Right lung (tissue), 5 donors: ENCODE results near the gene TINAG. TPM values are rescaled to one million over a fixed set of nuclear protein-coding genes. Genes with fewer than 3 reads are reported as not detected.
"Not testable (repeated sequence)": the region's sequence is repeated elsewhere in the genome, so short reads cannot be mapped to it uniquely, and the experiment has no call there.

Experiments
- DNase-seq, 2 donors: peaks; one replicate each; pipeline ENCODE4 v3.0.0-alpha.2; 2013
- polyA plus RNA-seq, 5 donors: library from polyadenylated mRNA; unstranded; fragments of 120-200 nt; gene quantifications; one replicate each; pipeline versions ENCODE4 v1.2.1 to v1.2.3, GENCODE V29; 2013; ENCODE audit warnings: inconsistent platforms in 1 of 5, low replicate concordance in 1 of 5; ENCODE audit not compliant: insufficient read length in 5 of 5, insufficient read depth in 1 of 5

TINAG gene
- polyA plus RNA-seq, 5 donors, result 0.12 TPM; not detected in 4

DNA sequence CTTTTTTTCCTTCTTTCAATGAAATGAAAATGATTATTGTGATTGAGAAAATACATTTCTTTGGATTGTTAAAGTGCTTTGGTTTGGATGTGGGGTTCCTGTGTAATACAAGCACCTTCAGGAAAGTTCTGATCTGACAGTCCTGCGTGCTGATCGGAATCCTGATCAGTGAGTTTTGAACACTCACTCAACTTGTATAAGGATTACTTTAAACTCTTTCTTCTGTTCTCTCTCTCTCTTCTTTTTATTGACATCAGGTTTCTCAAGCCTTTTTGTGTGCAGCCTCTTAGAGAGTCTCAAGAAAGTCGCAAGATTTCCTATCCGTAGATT is 710 bp downstream of the TINAG start:
- no peak for DNase-seq

DNA sequence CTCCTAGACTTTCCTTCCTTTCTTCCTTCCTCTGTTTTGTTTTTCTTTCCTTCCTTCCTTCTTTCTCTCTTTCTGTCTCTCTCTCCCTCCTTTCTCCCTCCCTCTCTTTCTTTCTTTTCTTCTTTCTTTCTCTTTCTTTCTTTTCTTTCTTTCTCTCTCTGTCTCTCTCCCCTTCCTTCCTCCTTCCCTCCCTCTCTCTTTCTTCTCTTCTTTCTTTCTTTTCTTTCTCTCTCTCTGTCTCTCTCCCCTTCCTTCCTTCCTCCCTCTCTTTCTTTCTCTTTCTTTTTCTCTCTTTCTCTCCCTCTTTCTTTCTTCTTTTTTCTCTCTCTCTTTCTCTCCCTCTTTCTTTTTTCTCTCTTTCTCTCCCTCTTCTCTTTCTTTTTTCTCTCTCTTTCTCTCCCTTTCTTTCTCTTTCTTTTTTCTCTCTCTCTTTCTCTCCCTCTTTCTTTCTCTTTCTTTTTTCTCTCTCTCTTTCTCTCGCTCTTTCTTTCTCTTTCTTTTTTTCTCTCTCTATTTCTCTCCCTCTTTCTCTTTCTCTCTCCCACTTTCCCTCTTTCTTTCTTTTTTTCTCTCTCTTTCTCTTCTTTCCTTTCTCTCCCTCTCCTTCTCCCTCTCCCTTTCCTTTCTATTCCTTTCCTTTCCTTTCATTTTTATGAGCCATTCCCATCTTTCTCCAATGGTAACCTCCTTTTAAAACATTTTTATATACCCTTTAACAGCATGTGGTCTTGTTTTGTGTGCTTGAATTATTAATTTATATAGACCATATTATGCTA is 2.3 kb downstream of the TINAG start:
- DNase-seq, result no peak

DNA sequence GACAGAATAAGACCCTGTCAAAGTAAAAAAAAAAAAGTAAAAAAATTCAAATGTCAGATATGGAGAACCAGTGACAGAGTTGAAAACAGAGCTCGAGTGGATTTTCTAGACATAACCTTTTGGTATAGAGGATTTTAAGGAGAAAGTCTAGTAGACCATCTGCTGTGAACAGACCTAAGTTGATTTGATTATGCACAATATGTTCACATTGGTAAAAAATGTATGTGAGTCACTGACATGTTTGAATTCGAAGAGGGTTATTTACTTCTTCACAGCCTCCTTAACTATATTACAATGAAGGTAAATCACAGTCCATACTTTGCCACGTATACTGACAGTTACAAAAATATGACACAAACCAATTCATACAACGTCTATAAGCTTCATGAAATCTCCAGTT is 7.4 kb downstream of the TINAG start:
- no peak for DNase-seq

DNA sequence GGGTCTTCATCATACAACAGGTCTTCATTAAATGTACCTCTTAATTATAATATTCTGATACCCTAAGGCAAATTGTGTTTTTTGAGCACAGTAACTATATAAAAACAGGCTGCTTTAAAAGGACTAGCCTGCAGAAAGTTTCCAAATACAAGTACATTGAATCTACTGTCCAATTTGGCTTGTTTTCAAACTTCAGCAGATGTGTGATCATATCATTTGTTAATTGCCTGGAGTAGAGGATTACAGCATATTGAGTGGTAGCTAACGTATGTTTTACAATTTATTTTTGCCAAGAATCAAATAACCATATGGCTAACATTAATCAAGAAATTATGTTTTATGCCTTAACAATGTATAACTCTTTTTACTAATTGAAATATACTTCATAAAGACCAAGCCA is 12.6 kb downstream of the TINAG start:
- no peak for DNase-seq

DNA sequence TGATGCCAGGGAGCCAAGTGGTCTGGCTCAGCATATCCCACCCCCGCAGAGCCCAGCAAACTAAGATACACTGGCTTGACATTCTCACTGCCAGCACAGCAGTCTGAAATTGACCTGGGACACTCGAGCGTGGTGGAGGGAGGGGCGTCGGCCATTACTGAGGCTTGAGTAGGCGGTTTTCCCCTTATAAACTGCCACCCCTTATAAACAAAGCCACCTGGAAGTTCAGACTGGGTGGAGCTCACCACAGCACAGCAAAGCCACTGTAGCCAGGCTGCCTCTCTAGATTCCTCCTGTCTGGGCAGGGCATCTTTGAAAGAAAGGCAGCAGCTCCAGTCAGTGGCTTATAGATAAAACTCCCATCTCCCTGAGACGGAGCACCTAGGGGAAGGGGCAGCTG is 19.4 kb downstream of the TINAG start:
- DNase-seq, result no peak

DNA sequence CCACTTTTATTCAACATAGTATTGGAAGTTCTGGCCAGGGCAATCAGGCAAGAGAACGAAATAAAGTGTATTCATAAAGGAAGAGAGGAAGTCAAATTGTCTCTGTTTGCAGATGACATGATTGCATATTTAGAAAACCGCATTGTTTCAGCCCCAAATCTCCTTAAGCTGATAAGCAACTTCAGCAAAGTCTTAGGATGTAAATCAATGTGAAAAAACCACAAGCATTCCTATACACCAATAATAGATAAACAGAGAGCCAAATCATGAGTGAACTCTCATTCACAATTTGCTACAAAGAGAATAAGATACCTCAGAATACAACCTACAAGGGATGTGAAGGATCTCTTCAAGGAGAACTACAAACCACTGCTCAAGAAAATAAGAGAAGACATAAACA is 23.3 kb downstream of the TINAG start:
- DNase-seq, result not testable (repeated sequence)

DNA sequence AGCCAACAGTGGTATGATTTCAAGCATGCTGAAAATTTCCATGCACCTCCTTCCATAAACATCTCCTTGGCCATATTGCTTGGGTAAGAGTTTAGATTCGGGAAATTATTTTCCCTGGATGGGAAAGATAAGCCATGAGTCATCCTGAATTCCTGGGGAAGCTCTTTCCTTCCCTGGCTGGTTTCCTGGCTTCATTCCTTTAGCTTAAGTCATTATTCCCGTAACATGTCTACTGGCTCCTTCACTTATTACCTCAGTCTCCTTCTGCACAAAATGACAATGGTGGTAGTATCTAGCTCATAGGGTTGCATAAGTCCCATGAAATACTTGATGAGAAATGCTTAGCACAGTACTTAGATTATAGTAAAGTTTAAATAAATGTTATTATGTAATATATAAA is 27.6 kb downstream of the TINAG start:
- DNase-seq, result no peak

DNA sequence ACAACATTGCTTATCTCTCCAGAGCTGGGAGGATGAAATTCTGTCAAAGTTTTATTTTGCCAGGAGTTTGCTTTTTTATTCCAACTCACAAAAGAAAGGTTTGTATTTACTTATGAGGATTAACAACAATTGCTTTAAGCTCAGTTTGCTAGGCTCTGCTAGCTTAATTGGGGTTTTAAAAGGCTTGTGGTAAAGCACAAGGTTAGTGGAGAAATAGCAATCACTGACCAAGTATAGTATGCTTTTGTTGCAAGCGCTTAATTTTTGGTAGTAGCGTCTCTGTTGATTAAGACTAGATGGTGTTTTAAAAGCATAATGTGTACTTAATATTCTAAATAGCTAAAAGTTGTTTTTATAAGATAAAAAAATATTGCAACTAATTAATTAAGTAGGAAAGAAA is 45.7 kb downstream of the TINAG start:
- DNase-seq, result no peak

DNA sequence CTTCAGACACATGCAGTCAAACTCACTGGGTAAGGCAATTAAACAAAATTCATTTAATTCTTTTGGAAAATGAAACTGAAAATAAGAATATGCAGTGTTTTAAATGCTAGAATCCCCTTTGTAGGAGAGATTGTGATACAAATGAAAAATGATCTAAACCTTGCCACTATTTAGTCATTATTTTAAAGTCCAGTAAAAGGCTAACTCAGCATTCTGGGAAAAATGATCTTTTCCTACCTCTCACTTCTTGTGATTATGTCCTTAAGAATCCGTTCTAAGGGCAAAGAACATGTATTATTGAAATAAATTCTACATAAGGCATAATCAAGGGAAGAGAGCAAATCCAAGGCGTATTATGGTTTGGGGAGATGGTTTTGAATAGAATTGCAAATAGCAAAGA is 46.4 kb downstream of the TINAG start:
- DNase-seq, result no peak

DNA sequence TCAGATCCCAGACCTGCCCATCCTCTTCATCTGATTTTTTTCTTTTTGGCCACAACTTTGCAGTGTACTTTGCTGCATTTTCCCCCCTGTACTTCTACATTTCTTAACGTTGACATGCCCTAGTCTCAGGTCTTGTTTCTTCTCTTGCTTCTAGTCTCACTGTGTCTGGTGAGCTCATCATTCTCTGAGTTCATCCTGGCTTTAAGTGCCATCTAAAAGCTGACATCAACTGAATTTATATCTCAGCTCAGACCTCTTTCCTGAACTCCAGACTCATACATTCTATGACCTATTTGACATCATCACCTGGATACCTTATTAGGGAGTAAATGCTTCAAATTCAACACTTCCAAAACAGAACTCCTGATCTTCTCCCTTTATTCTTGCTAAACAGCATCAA is 48.9 kb downstream of the TINAG start:
- DNase-seq, result no peak

DNA sequence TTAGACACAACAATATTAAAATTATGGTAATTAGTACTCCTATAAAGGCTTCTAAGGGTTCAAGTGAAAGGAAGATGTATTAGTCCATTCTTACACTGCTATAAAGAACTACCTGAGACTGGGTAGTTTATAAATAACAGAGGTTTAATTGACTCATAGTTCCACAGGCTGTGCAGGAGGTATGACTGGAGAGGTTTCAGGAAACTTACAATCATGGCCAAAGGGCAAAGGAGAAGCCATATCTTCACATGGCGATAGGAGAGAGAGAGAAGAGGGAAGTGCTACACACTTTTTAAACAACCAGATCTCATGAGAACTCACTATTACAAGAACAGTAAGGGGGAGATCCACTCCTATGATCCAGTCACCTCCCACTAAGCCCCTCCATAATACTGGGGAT is 52.9 kb downstream of the TINAG start:
- DNase-seq, result no peak

DNA sequence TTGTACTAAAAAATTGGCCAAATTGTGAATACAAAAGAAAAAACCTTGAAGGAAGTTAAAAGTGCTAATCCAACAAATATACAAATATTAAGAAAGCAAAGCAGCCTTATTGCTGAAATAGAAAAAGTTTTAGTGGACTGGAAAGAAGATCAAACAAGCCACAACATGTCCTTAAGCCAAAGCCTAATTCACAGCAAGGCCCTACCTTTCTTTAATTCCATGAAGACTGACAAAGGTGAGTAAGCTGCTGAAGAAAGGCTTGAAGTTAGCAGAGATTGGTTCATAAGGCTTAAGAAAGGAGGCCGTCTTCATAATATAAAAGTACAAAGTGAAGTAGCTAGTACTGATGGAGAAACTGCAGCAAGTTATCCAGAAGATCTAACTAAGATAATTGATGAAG is 53.5 kb downstream of the TINAG start:
- DNase-seq, result no peak

DNA sequence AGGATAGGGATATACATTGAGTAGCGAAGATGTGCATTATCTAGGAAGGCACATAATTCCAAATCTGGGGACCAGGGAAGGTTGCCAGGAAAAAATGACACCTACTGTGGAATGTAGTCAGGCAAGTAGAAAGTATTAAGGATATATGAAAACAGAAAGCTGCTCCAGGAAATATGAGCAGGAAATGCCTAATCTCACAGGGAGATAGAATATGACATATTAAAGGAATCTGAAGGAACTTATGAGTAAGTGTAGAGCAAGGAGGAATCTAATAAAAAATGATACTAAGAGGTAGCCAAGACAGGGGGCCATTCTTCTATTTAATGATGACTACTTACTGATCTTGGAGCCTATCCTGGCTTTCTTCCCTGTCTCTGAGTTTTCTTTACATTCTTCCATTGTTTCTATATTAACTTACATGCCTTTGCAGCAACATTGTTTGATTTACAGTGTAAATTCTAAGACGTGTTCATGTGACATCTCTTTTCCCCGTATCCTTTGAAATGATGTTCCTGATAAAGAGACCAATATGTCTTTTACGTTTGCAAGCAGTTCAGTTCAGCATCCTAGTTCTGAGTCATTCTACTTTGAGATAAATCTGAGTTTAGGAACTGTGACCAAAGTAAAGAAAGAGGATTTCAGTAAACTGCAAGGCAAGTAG is 58.6 kb downstream of the TINAG start:
- no peak for DNase-seq

DNA sequence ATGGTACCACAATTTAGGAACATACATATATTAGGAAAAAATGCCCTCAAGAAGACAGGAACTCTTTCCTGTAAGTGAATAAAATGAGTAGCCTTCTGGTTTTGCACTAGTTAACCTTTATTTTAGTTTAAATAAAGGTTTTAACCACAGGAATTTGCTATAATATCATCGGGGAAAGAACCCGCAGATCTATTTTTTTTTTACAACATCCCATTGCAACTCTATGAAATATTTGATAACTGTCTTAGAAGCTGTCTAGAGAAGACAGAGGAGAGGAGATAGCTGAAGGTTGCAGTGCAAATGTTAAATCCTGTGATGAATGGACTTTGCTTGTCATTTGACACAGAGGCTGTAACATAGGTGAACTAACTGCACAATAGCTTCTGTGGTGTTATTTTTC is 69.5 kb downstream of the TINAG start:
- no peak for DNase-seq

DNA sequence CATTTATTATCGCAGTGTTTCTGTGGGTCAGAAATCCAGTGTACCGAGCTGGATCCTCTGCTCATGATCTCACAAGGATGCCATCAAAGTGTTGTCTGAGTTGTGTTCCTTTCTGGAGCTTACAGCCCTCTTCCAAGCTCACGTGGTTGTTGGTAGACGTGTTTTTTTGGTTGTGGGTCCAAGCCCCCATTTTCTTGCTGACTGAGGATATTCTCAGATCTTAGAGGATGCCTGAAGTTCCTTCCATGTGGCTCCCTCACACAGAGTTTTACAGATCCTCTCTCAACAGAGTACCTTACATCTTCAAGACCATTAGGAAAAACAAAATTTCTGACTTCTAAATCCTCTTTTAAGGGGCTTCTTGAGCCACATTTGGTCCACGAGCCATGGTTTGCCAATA is 78.1 kb downstream of the TINAG start:
- no peak for DNase-seq

DNA sequence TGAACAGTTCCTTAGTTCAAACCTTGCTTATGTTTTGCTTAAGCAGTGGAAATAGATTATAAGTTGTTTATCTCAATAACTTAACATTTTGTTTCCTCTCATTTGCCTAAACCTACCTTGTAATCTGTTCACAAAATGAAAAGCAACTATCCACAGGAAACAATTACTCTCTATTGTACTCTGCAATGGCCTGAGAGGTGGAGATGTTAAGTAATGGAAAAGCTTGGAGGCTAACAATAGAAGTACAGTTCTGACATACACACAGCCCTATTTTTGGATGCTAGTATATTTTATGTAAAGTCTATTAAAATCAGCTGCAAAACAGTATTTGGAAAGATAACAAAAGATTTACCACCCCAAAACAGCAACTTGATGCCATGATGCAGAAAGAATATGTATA is 82.1 kb downstream of the TINAG start:
- no peak for DNase-seq

DNA sequence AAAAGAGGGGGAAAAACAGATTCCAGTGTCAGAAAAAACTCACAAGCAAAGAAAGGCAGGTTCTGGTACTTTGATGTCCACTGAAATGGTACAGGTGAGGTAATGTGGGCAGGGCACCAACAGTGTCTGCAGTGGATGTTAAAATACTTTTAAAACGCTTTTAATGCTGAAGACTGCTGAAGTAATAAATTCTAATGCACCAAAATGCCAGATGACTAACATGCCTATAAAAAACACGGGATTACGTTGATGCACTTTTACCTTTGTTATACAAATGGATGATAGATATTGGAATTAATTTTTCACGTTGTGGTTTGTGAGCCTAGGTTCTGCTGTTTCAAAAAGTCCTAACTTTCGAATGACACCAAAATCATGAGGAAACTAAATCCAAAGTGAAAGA is 83.3 kb downstream of the TINAG start:
- DNase-seq, result no peak

DNA sequence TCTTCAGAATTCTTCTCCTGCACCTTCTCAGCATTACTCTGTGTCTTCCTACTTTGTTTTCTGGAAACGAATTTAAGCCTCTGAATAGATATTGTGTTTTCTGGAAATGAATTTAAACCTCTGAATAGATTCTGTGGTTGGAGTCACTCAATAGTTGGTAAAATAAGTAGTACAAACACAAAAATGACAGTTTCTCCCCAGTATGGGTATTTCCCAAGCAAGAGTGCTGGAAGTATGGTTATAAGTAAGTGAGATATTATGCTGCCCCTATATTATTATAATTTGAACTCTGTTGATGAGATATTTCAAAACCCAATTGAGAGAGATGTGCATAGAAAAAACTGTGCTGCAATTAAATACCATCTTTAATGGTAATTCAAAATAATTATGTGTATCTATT is 94.9 kb downstream of the TINAG start:
- no peak for DNase-seq

DNA sequence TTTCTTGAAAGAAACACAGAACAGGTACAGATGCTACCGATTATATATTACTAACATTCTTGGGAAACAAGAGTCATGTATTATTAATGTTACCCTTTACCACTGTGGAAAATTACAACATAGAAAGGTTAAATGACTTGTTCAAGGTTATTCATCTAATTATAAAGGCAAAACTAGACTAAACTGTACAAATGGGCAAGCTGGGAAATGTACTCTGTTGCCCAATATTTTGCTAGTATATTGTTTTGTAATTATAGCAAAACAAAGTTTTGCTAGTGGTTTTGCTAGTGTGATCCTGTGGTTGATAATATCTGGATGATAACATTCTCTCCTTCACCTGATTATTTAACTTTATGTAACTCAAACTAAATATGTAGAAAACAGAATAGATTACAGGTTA is 96.5 kb downstream of the TINAG start:
- no peak for DNase-seq

DNA sequence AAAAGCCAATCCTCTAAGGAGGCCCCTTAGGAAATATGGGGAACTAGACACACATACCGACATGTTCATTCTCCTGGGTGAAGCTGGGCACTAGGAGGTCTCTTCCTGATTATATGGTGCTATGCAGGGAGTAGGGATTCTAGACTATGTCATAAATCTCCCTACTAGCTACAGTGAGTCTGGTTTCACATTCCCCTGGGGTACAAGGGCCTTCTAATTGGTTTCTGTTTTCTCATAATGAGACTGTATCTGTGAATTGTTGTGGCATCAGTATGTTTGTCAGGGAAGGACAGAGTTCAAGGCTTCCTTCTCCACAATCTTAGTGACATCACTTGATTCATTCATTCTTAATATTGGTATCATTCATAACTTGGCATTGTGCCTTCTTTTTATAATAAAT is 103.5 kb downstream of the TINAG start:
- DNase-seq, result no peak

DNA sequence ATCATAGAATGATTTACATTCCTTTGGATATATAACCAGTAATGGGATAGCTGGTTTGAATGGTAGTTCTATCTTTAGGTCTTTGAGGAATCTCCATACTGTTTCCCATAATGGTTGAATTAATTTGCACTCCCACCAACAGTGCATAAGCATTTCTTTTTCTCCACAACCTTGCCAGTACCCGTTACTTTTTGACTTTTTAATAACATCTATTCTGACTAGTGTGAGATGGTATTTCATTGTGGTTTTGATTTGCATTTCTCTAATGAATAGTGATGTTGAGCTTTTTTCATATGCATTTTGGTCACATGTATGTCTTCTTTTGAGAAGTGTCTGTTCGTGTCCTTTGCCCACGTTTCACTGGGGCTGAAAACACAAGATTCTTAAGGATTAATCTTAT is 107.3 kb downstream of the TINAG start:
- DNase-seq, result no peak

DNA sequence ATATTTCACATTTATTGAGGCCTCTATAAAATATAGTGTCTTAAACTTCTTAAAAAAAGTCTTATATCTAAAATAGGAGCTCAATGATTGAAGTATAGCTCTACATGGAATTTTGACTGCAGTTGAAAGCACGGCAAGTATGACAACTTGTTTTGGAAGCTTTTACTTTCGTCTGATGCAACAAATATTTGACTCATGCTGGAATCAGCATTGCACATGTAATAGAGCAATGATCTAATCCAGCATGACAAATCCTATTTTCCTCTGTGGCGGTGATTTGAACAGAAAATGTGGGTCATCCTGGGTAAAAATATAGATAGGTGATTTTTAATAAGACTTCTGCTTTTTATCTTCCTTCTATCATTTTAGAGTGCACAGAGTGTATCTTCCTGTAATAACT is 111.6 kb downstream of the TINAG start:
- no peak for DNase-seq

DNA sequence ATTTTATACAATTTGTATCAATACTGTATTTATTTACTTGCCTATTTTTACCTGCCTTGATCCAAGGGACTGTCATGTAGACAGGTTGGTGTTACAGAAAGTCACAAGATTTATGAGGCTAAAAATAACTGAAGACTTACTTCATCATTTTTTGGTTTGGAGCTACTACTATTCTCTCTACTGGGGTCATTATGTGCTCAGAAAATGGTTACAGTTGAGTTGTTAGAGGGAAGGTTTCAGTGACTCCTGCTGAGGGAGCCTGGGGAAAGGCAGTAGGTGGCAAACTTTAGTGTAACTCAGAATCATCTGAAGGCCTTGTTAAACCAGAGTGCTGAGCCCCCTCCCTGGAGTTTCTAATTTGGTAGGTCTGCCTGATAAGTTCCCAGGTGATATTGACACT is 118.8 kb downstream of the TINAG start:
- no peak for DNase-seq

DNA sequence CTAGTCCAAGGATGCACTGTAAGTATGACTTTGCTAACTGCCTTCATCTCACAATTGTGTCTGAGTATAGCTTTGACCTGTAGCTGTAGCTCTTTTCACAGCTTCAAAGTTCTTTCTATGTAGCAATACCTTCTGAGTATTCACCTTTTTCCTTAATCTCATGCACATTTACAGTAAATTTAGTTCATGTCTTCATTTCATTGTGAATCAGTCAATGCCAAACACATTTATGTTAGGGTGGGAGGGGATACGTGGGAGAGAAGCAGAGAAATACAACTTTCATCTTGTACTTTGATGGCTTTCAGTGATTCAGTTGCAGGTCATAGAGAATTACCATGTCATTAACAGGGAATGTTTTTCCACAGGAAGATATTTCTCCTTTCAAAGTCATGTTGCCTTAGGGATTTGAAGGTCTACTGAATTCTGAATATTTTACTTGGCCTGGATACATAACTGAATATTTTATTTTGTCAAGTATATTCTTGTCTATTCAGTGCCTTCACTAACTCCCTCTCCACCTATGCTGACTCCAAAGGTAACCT is 119.2 kb downstream of the TINAG start:
- DNase-seq, result no peak
